ENCODE measurements around the gene ZNF232.
"Not testable (repeated sequence)": the region's sequence is repeated elsewhere in the genome, so short reads cannot be mapped to it uniquely, and the experiment has no call there.

ZNF232 gene

GRCh38 chr17:5077781-5078105 is 33.9 kb downstream of the ZNF232 start:
- no peaks in the 10 kb centered on the region for H3K79me2 ChIP-seq (ENCODE audit: insufficient read depth, low read length)
- no peak overlapping the region for H3K4me2 ChIP-seq (ENCODE audit: low read depth, low read length, poor library complexity, severe bottlenecking)
- H2AFZ ChIP-seq (ENCODE audit: low read depth, low read length, severe bottlenecking): no peak overlapping the region
- H4K20me1 ChIP-seq (ENCODE audit: low read depth, low read length): no peaks in the 10 kb centered on the region
- H3K9me3 ChIP-seq (ENCODE audit: insufficient read depth, low read length): no peaks in the 10 kb centered on the region
- H3K36me3 ChIP-seq (ENCODE audit: low read length): no peaks in the 10 kb centered on the region
- H3K9me2 ChIP-seq (replicated peaks; ENCODE audit: insufficient read depth, low read length): no peaks in the 10 kb centered on the region
- H3F3A ChIP-seq (ENCODE audit: insufficient read depth): no peaks in the 10 kb centered on the region
- H3K27ac ChIP-seq (ENCODE audit: low read depth, low read length): no peak overlapping the region
- no peak for TF ChIP-seq CTCF (IDR thresholded peaks at IDR 0.05; ENCODE audit: insufficient read depth, low read length, poor library complexity, severe bottlenecking)
- no peak overlapping the region for H3K9ac ChIP-seq (ENCODE audit: low read length)
- no peaks in the 10 kb centered on the region for H3K27me3 ChIP-seq (ENCODE audit: low read length)
- no peak overlapping the region for H3K4me3 ChIP-seq (ENCODE audit: insufficient read depth, low read length, poor library complexity, severe bottlenecking)

DNA sequence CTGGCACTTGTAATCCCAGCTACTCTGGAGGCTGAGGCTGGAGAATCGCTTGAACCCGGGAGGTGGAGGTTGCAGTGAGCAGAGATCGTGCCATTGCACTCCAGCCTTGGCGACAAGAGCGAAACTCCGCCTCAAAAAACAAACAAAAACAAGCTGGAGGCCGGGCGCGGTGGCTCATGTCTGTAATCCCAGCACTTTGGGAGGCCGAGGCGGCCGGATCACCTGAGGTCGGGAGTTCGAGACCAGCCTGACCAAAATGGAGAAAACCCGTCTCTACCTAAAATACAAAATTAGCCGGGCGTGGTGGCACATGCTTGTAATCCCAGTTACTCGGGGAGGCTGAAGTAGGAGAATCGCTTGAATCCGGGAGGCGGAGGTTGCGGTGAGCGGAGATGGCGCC is 34.4 kb downstream of the ZNF232 start:
- H3K36me3 ChIP-seq (ENCODE audit: low read length); H3K9me3 ChIP-seq (ENCODE audit: insufficient read depth, low read length); H3K4me2 ChIP-seq (ENCODE audit: low read depth, low read length, poor library complexity, severe bottlenecking); H3K27ac ChIP-seq (ENCODE audit: low read depth, low read length); H3K9ac ChIP-seq (ENCODE audit: low read length); H3K4me3 ChIP-seq (ENCODE audit: insufficient read depth, low read length, poor library complexity, severe bottlenecking); H3K27me3 ChIP-seq (ENCODE audit: low read length); H2AFZ ChIP-seq (ENCODE audit: low read depth, low read length, severe bottlenecking); H3K79me2 ChIP-seq (ENCODE audit: insufficient read depth, low read length); H3F3A ChIP-seq (ENCODE audit: insufficient read depth); H3K9me2 ChIP-seq (replicated peaks; ENCODE audit: insufficient read depth, low read length); H4K20me1 ChIP-seq (ENCODE audit: low read depth, low read length): not testable (repeated sequence)

GRCh38 chr17:5075472-5075871 is 36.2 kb downstream of the ZNF232 start:
- H3K9me2 ChIP-seq (replicated peaks; ENCODE audit: insufficient read depth, low read length); H3K27me3 ChIP-seq (ENCODE audit: low read length); H3K4me3 ChIP-seq (ENCODE audit: insufficient read depth, low read length, poor library complexity, severe bottlenecking); H3K36me3 ChIP-seq (ENCODE audit: low read length); H2AFZ ChIP-seq (ENCODE audit: low read depth, low read length, severe bottlenecking); H3F3A ChIP-seq (ENCODE audit: insufficient read depth); H3K27ac ChIP-seq (ENCODE audit: low read depth, low read length); H3K79me2 ChIP-seq (ENCODE audit: insufficient read depth, low read length); H3K4me2 ChIP-seq (ENCODE audit: low read depth, low read length, poor library complexity, severe bottlenecking); H4K20me1 ChIP-seq (ENCODE audit: low read depth, low read length); H3K9me3 ChIP-seq (ENCODE audit: insufficient read depth, low read length); H3K9ac ChIP-seq (ENCODE audit: low read length): not testable (repeated sequence)

- no peaks in the 10 kb centered on the region for H3K9me3 ChIP-seq (ENCODE audit: insufficient read depth, low read length)
- H3K27me3 ChIP-seq (ENCODE audit: low read length): no peaks in the 10 kb centered on the region
- H3K9ac ChIP-seq (ENCODE audit: low read length): no peak overlapping the region
- no peak overlapping the region for H3K4me3 ChIP-seq (ENCODE audit: insufficient read depth, low read length, poor library complexity, severe bottlenecking)
- no peak overlapping the region for H2AFZ ChIP-seq (ENCODE audit: low read depth, low read length, severe bottlenecking)
- no peaks in the 10 kb centered on the region for H3K79me2 ChIP-seq (ENCODE audit: insufficient read depth, low read length)
- no peaks in the 10 kb centered on the region for H3F3A ChIP-seq (ENCODE audit: insufficient read depth)
- H3K9me2 ChIP-seq (replicated peaks; ENCODE audit: insufficient read depth, low read length): no peaks in the 10 kb centered on the region
- H3K36me3 ChIP-seq (ENCODE audit: low read length): no peaks in the 10 kb centered on the region
- H4K20me1 ChIP-seq (ENCODE audit: low read depth, low read length): no peaks in the 10 kb centered on the region
- no peak for TF ChIP-seq EZH2phosphoT487 (conservative IDR thresholded peaks at IDR 0.05; ENCODE audit: low read length)
- no peak for TF ChIP-seq CTCF (IDR thresholded peaks at IDR 0.05; ENCODE audit: insufficient read depth, low read length, poor library complexity, severe bottlenecking)
- no peak overlapping the region for H3K4me2 ChIP-seq (ENCODE audit: low read depth, low read length, poor library complexity, severe bottlenecking)
- H3K27ac ChIP-seq (ENCODE audit: low read depth, low read length): no peak overlapping the region
These were observed 42.0 kb downstream of the ZNF232 start for GRCh38 chr17:5069724-5070123.
